ENCODE data around the gene ZNFX1. TPM values are rescaled to one million over a fixed set of nuclear protein-coding genes. Genes with fewer than 3 reads are reported as not detected.

The ZNFX1 gene
- total and polyA plus RNA-seq, 4 experiments from 2014 or later, result 30.8 to 88.8 (median 76.1) TPM

Other genes with a start within 250 kb of the ZNFX1 start
- 10 to 100 TPM; 44.5 to 45.8 TPM for gene CSE1L, start 231.7 kb downstream of the ZNFX1 start, total RNA-seq
- gene CSE1L, start 231.7 kb downstream of the ZNFX1 start, polyA plus RNA-seq, result 10 to 100 TPM; 24.1 to 37.3 TPM
- 10 to 100 TPM; 49.4 to 49.9 TPM for gene STAU1, start 89.7 kb downstream of the ZNFX1 start, total RNA-seq
- gene STAU1, start 89.7 kb downstream of the ZNFX1 start, polyA plus RNA-seq, result 10 to 100 TPM; 23.2 to 48.7 TPM
- gene DDX27, start 58.6 kb downstream of the ZNFX1 start, total RNA-seq, result 10 to 100 TPM; 60.3 to 60.4 TPM
- 10 to 100 TPM; 21.6 to 47.1 TPM for gene DDX27, start 58.6 kb downstream of the ZNFX1 start, polyA plus RNA-seq
- gene KCNB1, start 204.6 kb upstream of the ZNFX1 start, total RNA-seq, result not detected
- gene KCNB1, start 204.6 kb upstream of the ZNFX1 start, polyA plus RNA-seq, result under 1 TPM in 1 of 2 donors, not detected in 1; 0.09 TPM